ENCODE data around the gene MBNL1.

DNA sequence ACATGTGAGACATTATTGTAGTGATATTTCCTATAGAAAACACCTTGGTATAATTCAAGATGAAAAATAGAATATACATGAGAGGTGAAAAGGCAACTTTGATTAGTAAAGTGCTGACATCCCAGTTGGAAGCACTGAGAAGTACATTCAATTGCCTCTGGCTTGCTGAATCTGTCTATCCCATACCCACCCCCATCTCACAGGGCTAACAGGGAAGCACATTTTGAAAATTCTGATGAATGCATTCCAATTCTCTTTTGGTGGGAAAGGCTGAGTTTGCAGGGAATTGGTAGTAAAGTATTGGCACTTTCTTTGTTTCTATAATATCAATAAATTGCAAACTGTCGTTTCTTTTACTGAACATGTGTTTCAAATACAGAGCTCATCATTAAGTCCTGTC, 122.9 kb downstream of the MBNL1 start:
- TF ChIP-seq CTCF (IDR thresholded peaks at IDR 0.05; ENCODE audit: poor library complexity, severe bottlenecking) (no peak), MXI1 (conservative IDR thresholded peaks at IDR 0.05; ENCODE audit: poor library complexity, severe bottlenecking) (no peak), EZH2 (IDR thresholded peaks at IDR 0.05; ENCODE audit: borderline replicate concordance, insufficient read depth, low read length, poor library complexity, severe bottlenecking) (no peak), EP300 (conservative IDR thresholded peaks at IDR 0.05; ENCODE audit: poor library complexity, severe bottlenecking) (peak; percentile 59), RAD21 (conservative IDR thresholded peaks at IDR 0.05) (no peak), TAF1 (IDR thresholded peaks at IDR 0.05; ENCODE audit: low read depth) (no peak)
- TF ChIP-seq, protein P1, sequence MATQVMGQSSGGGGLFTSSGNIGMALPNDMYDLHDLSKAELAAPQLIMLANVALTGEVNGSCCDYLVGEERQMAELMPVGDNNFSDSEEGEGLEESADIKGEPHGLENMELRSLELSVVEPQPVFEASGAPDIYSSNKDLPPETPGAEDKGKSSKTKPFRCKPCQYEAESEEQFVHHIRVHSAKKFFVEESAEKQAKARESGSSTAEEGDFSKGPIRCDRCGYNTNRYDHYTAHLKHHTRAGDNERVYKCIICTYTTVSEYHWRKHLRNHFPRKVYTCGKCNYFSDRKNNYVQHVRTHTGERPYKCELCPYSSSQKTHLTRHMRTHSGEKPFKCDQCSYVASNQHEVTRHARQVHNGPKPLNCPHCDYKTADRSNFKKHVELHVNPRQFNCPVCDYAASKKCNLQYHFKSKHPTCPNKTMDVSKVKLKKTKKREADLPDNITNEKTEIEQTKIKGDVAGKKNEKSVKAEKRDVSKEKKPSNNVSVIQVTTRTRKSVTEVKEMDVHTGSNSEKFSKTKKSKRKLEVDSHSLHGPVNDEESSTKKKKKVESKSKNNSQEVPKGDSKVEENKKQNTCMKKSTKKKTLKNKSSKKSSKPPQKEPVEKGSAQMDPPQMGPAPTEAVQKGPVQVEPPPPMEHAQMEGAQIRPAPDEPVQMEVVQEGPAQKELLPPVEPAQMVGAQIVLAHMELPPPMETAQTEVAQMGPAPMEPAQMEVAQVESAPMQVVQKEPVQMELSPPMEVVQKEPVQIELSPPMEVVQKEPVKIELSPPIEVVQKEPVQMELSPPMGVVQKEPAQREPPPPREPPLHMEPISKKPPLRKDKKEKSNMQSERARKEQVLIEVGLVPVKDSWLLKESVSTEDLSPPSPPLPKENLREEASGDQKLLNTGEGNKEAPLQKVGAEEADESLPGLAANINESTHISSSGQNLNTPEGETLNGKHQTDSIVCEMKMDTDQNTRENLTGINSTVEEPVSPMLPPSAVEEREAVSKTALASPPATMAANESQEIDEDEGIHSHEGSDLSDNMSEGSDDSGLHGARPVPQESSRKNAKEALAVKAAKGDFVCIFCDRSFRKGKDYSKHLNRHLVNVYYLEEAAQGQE (IDR thresholded peaks at IDR 0.05; ENCODE audit: borderline replicate concordance): peak; percentile 51

Data from neural cell (in vitro differentiated cells).